Measurements from ENCODE around the gene AP2S1.

The AP2S1 gene

DNA sequence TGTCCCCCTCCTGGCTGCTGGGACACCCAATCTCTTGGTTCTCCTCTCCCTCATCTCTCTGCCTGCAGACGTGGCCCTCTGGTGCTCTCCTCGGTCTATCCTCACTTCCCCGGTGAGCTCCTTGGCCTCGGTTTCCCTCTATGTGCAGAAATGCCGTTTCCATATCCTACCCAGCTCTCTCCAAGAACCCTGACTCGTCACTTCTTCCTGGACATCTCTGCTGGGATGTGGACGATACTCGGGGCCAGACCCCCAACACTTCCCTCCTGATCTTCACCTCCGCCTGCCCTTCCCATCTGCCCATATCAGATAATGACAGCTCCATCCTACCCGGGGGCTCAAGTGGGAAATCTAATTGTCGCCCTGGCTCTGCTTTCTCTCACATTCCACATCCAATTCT is 7.9 kb downstream of the AP2S1 start:
- no peaks in the 10 kb centered on the region for H3K9me3 ChIP-seq (ENCODE audit: severe bottlenecking)
- ATAC-seq (ENCODE audit: low read depth) (no peak), DNase-seq (ENCODE audit: low spot score) (no peak)
- H3K27ac ChIP-seq (ENCODE audit: poor library complexity, severe bottlenecking), result peak overlapping the region; percentile 58
- H3K4me3 ChIP-seq (ENCODE audit: severe bottlenecking), result no peak overlapping the region
- TF ChIP-seq, protein P1, sequence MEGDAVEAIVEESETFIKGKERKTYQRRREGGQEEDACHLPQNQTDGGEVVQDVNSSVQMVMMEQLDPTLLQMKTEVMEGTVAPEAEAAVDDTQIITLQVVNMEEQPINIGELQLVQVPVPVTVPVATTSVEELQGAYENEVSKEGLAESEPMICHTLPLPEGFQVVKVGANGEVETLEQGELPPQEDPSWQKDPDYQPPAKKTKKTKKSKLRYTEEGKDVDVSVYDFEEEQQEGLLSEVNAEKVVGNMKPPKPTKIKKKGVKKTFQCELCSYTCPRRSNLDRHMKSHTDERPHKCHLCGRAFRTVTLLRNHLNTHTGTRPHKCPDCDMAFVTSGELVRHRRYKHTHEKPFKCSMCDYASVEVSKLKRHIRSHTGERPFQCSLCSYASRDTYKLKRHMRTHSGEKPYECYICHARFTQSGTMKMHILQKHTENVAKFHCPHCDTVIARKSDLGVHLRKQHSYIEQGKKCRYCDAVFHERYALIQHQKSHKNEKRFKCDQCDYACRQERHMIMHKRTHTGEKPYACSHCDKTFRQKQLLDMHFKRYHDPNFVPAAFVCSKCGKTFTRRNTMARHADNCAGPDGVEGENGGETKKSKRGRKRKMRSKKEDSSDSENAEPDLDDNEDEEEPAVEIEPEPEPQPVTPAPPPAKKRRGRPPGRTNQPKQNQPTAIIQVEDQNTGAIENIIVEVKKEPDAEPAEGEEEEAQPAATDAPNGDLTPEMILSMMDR (IDR thresholded peaks at IDR 0.05; ENCODE audit: poor library complexity, severe bottlenecking), result no peak
- peaks cover 16% of the 10 kb centered on the region for H3K4me1 ChIP-seq (ENCODE audit: insufficient read depth, poor library complexity, severe bottlenecking)
- H3K27me3 ChIP-seq (ENCODE audit: insufficient read depth, poor library complexity, severe bottlenecking), result no peaks in the 10 kb centered on the region
- H3K36me3 ChIP-seq (ENCODE audit: low read depth), result peaks cover 76% of the 10 kb centered on the region

- H3K36me3 ChIP-seq (ENCODE audit: low read depth), result peaks cover 72% of the 10 kb centered on the region
- DNase-seq (ENCODE audit: low spot score), result peak; percentile 79
- H3K9me3 ChIP-seq (ENCODE audit: severe bottlenecking), result no peaks in the 10 kb centered on the region
- H3K27me3 ChIP-seq (ENCODE audit: insufficient read depth, poor library complexity, severe bottlenecking), result no peaks in the 10 kb centered on the region
- TF ChIP-seq, protein P1 (IDR thresholded peaks at IDR 0.05; ENCODE audit: poor library complexity, severe bottlenecking), result no peak
- ATAC-seq (ENCODE audit: low read depth), result peak; percentile 73
- no peak overlapping the region for H3K4me3 ChIP-seq (ENCODE audit: severe bottlenecking)
- H3K27ac ChIP-seq (ENCODE audit: poor library complexity, severe bottlenecking), result peak overlapping the region; percentile 58
- peaks cover 16% of the 10 kb centered on the region for H3K4me1 ChIP-seq (ENCODE audit: insufficient read depth, poor library complexity, severe bottlenecking)
Observed at GRCh38 chr19:46841458-46842083, 9.1 kb downstream of the AP2S1 start.

GRCh38 chr19:46840498-46840942 is 10.1 kb downstream of the AP2S1 start:
- ATAC-seq (ENCODE audit: low read depth), result no peak
- peak overlapping the region; percentile 58 for H3K27ac ChIP-seq (ENCODE audit: poor library complexity, severe bottlenecking)
- H3K27me3 ChIP-seq (ENCODE audit: insufficient read depth, poor library complexity, severe bottlenecking), result no peaks in the 10 kb centered on the region
- no peak for DNase-seq (ENCODE audit: low spot score)
- H3K4me1 ChIP-seq (ENCODE audit: insufficient read depth, poor library complexity, severe bottlenecking), result peaks cover 16% of the 10 kb centered on the region
- no peak overlapping the region for H3K4me3 ChIP-seq (ENCODE audit: severe bottlenecking)
- no peaks in the 10 kb centered on the region for H3K9me3 ChIP-seq (ENCODE audit: severe bottlenecking)
- peaks cover 71% of the 10 kb centered on the region for H3K36me3 ChIP-seq (ENCODE audit: low read depth)
- TF ChIP-seq, protein P1 (IDR thresholded peaks at IDR 0.05; ENCODE audit: poor library complexity, severe bottlenecking), result peak; percentile 94

DNA sequence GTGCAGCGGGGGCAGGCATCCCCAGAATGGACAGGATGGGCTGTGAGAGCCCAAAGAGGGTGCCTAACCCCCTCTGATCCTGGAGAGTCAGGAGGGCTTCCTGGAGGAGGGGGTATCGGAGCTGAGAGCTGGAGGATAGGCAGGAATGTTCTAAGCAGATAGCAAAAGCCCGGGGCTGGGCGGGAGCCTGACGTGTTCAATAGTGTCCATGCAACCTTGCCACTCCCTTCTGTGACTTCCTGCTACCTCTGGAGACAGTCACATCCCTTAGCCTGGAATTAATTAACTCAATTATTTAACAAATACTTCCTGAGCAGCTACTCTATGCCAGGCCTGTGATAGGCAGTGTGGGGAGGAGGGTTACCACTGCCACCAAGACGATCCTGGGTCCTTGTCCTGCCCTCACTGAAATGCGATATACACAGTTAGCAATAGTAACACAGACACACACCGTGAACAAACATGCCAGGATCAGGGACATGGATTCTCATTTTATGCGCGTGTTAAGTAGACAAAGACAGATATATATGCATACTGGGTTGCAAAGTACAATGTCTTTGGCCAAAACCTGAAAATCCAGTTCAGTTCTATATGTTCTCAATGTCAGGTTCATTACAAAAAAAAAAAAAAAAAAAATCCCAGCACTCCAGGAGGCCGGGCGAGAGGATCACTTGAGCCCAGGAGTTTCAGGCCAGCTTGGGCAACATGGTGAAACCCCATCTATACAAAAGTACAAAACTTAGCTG is 10.7 kb downstream of the AP2S1 start:
- DNase-seq (ENCODE audit: low spot score) (no peak), ATAC-seq (ENCODE audit: low read depth) (no peak; the same call in 1 of the 3 replicates)
- H3K4me1 ChIP-seq (ENCODE audit: insufficient read depth, poor library complexity, severe bottlenecking), result peaks cover 16% of the 10 kb centered on the region
- TF ChIP-seq, protein P1 (IDR thresholded peaks at IDR 0.05; ENCODE audit: poor library complexity, severe bottlenecking), result no peak
- H3K9me3 ChIP-seq (ENCODE audit: severe bottlenecking), result no peaks in the 10 kb centered on the region
- H3K27me3 ChIP-seq (ENCODE audit: insufficient read depth, poor library complexity, severe bottlenecking), result no peaks in the 10 kb centered on the region
- H3K36me3 ChIP-seq (ENCODE audit: low read depth), result peaks cover 65% of the 10 kb centered on the region
- no peak overlapping the region for H3K4me3 ChIP-seq (ENCODE audit: severe bottlenecking)
- H3K27ac ChIP-seq (ENCODE audit: poor library complexity, severe bottlenecking), result peak overlapping the region; percentile 58

- H3K9me3 ChIP-seq (ENCODE audit: severe bottlenecking), result no peaks in the 10 kb centered on the region
- no peak overlapping the region for H3K27ac ChIP-seq (ENCODE audit: poor library complexity, severe bottlenecking)
- H3K4me1 ChIP-seq (ENCODE audit: insufficient read depth, poor library complexity, severe bottlenecking), result peaks cover 16% of the 10 kb centered on the region
- no peak overlapping the region for H3K4me3 ChIP-seq (ENCODE audit: severe bottlenecking)
- H3K27me3 ChIP-seq (ENCODE audit: insufficient read depth, poor library complexity, severe bottlenecking), result no peaks in the 10 kb centered on the region
- DNase-seq (ENCODE audit: low spot score) (no peak), ATAC-seq (ENCODE audit: low read depth) (no peak)
- TF ChIP-seq, protein P1 (IDR thresholded peaks at IDR 0.05; ENCODE audit: poor library complexity, severe bottlenecking), result no peak
- H3K36me3 ChIP-seq (ENCODE audit: low read depth), result peaks cover 47% of the 10 kb centered on the region
Observed at GRCh38 chr19:46838160-46838559, 12.5 kb downstream of the AP2S1 start.
